ENCODE results near the gene SHMT2. TPM values are rescaled to one million over a fixed set of nuclear protein-coding genes. Genes with fewer than 3 reads are reported as not detected.

SHMT2 gene
- total and polyA plus RNA-seq, 2 experiments from 2014 or later = 125 to 387 TPM

DNA sequence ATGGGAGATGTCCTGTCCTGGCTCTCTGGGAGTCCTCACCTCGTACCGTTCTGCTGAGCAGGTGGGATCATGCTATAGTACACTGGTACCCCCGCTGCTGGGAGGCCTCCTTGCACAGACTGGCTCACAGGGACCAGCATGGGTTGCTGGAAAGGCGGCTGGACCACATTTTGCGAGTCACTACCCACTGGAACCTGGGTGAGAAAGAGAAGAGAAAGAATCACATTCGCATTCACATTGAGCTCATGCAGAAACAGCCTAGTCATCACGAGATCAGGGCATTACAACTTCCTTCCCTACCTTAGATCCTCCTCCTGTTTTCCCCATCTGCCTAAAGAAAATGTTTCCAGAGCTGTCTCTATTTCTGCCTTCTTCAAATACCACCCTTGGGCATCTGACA, 38.8 kb downstream of the SHMT2 start:
- Histone ChIP-seq H3K27me3 (ENCODE audit: insufficient read depth) (no peaks in the 10 kb centered on the region), H2AFZ (no peak overlapping the region), H3F3A (replicated peaks; ENCODE audit: low read depth) (peaks cover 5% of the 10 kb centered on the region; the same call in 1 of the 2 replicates), H3K4me2 (no peak overlapping the region), H3K27ac (ENCODE audit: low read depth) (peak overlapping the region; percentile 7; the same call in 1 of the 2 replicates), H3K79me2 (replicated peaks; ENCODE audit: insufficient read depth) (no peaks in the 10 kb centered on the region), H4K20me1 (replicated peaks; ENCODE audit: insufficient read depth) (no peaks in the 10 kb centered on the region), H3K9me2 (ENCODE audit: insufficient read depth) (no peaks in the 10 kb centered on the region), H3K36me3 (ENCODE audit: insufficient read depth) (peaks cover 3% of the 10 kb centered on the region; the same call in 1 of the 2 replicates), H3K4me3 (no peak overlapping the region), H3K4me1 (ENCODE audit: insufficient read depth) (no peaks in the 10 kb centered on the region)
- DNase-seq (ENCODE audit: low spot score) (no peak), ATAC-seq (no peak)
- H3K27ac Mint-ChIP-seq = peak overlapping the region; percentile 76
- peaks cover 6% of the 10 kb centered on the region for H3K27me3 Mint-ChIP-seq (ENCODE audit: insufficient read depth, low read depth, poor library complexity)
- TF ChIP-seq ZNF114 (CRISPR knock-in tag; IDR thresholded peaks at IDR 0.05) = no peak
- no peak for TF ChIP-seq ZNF462 (CRISPR knock-in tag; IDR thresholded peaks at IDR 0.05)
- TF ChIP-seq EZH2 (IDR thresholded peaks at IDR 0.05; ENCODE audit: low read depth, unreplicated experiment) = no peak
- TF ChIP-seq ZNF331 (CRISPR knock-in tag; IDR thresholded peaks at IDR 0.05; ENCODE audit: low read depth) = no peak
- no peak for TF ChIP-seq ETS1 (IDR thresholded peaks at IDR 0.05)
- TF ChIP-seq, protein P1, sequence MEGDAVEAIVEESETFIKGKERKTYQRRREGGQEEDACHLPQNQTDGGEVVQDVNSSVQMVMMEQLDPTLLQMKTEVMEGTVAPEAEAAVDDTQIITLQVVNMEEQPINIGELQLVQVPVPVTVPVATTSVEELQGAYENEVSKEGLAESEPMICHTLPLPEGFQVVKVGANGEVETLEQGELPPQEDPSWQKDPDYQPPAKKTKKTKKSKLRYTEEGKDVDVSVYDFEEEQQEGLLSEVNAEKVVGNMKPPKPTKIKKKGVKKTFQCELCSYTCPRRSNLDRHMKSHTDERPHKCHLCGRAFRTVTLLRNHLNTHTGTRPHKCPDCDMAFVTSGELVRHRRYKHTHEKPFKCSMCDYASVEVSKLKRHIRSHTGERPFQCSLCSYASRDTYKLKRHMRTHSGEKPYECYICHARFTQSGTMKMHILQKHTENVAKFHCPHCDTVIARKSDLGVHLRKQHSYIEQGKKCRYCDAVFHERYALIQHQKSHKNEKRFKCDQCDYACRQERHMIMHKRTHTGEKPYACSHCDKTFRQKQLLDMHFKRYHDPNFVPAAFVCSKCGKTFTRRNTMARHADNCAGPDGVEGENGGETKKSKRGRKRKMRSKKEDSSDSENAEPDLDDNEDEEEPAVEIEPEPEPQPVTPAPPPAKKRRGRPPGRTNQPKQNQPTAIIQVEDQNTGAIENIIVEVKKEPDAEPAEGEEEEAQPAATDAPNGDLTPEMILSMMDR (conservative IDR thresholded peaks at IDR 0.05; ENCODE audit: low read depth in 2 of 2) = no peak
- no peak for TF ChIP-seq STAT1 (IDR thresholded peaks at IDR 0.05; ENCODE audit: unreplicated experiment)
- no peaks in the 10 kb centered on the region for H3K9me3 Mint-ChIP-seq
- peaks cover 19% of the 10 kb centered on the region for H3K36me3 Mint-ChIP-seq (ENCODE audit: low read depth)
- H3K4me1 Mint-ChIP-seq = peaks cover 10% of the 10 kb centered on the region; the same call in 2 of the 3 replicates
- H3K4me3 Mint-ChIP-seq = no peak overlapping the region
